ENCODE data around the gene ASIC5. TPM values are rescaled to one million over a fixed set of nuclear protein-coding genes. Genes with fewer than 3 reads are reported as not detected.

The ASIC5 gene
- total and polyA plus RNA-seq, 7 donors = not detected

GRCh38 chr4:155908187-155909139, 42.4 kb upstream of the ASIC5 start:
- no peaks in the 10 kb centered on the region for H3K36me3 ChIP-seq (ENCODE audit: insufficient read depth in 1 of 2, low read depth in 1 of 2)
- DNase-seq = no peak
- WGBS, 3 donors = 86 to 94% (median 91%) methylated on average over 4 of the region's 4 CpGs
- no peaks in the 10 kb centered on the region for H3K4me1 ChIP-seq
- intact Hi-C loops (cut with DNase I) = no loop called here
- no peak overlapping the region for H3K4me3 ChIP-seq
- no peaks in the 10 kb centered on the region for H3K27me3 ChIP-seq (ENCODE audit: insufficient read depth in 3 of 3, low read length in 2 of 3)
- no peak for TF ChIP-seq CTCF (IDR thresholded peaks at IDR 0.05)
- no peak for ATAC-seq
- H3K9me3 ChIP-seq = no peaks in the 10 kb centered on the region
- H3K27ac ChIP-seq = no peak overlapping the region

DNA sequence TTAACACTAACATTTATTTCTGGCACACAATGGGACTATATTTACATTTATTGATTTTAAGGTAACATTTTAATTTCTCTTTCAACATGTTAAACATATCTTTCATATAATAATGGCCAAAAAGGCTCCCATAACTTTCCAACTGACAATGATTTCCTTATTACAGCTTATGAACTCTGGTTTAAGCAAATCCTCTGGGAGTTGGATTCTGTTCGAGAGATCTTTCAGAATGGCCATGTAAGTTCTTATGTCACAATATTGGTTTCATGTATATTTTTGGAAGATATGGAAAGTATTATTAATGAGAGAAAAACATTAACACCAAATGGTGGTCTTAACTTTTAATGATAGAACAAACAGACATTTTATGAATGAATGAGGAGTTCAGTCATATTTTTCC, 41.5 kb upstream of the ASIC5 start:
- H3K4me1 ChIP-seq = no peaks in the 10 kb centered on the region
- no peaks in the 10 kb centered on the region for H3K36me3 ChIP-seq (ENCODE audit: insufficient read depth in 1 of 2, low read depth in 1 of 2)
- H3K27me3 ChIP-seq (ENCODE audit: insufficient read depth in 3 of 3, low read length in 2 of 3) = no peaks in the 10 kb centered on the region
- no peak for TF ChIP-seq CTCF (IDR thresholded peaks at IDR 0.05)
- 60 to 86% (median 68%) methylated on average over 1 of the region's 1 CpG for WGBS, 3 donors
- no peak overlapping the region for H3K27ac ChIP-seq
- DNase-seq (no peak), ATAC-seq (no peak)
- H3K9me3 ChIP-seq = no peaks in the 10 kb centered on the region
- intact Hi-C loops (cut with DNase I) = no loop called here
- H3K4me3 ChIP-seq = no peak overlapping the region

GRCh38 chr4:155906554-155907247, 40.6 kb upstream of the ASIC5 start:
- no peak for TF ChIP-seq CTCF (IDR thresholded peaks at IDR 0.05)
- intact Hi-C loops (cut with DNase I) = no loop called here
- WGBS, 3 donors = 22 to 31% (median 27%) methylated on average over 6 of the region's 6 CpGs
- no peaks in the 10 kb centered on the region for H3K27me3 ChIP-seq (ENCODE audit: insufficient read depth in 3 of 3, low read length in 2 of 3)
- no peak overlapping the region for H3K4me3 ChIP-seq
- no peaks in the 10 kb centered on the region for H3K36me3 ChIP-seq (ENCODE audit: insufficient read depth in 1 of 2, low read depth in 1 of 2)
- no peaks in the 10 kb centered on the region for H3K4me1 ChIP-seq
- no peak overlapping the region for H3K27ac ChIP-seq
- ATAC-seq (no peak), DNase-seq (no peak)
- no peaks in the 10 kb centered on the region for H3K9me3 ChIP-seq

- Histone ChIP-seq H3K4me3 (no peak overlapping the region), H3K4me1 (no peaks in the 10 kb centered on the region), H3K27me3 (ENCODE audit: insufficient read depth in 3 of 3, low read length in 2 of 3) (no peaks in the 10 kb centered on the region), H3K27ac (no peak overlapping the region), H3K36me3 (ENCODE audit: insufficient read depth in 1 of 2, low read depth in 1 of 2) (no peaks in the 10 kb centered on the region), H3K9me3 (no peaks in the 10 kb centered on the region)
- ATAC-seq = no peak
- no peak for DNase-seq
- no peak for TF ChIP-seq CTCF (IDR thresholded peaks at IDR 0.05)
- intact Hi-C loops (cut with DNase I) = no loop called here
- WGBS, 3 donors = 68 to 73% (median 68%) methylated on average over 3 of the region's 3 CpGs
Observed at GRCh38 chr4:155904331-155904730, 38.3 kb upstream of the ASIC5 start.

All from psoas muscle (tissue), 8 donors.